HCT116 (cell line): ENCODE data around the gene SDCBP2. TPM values are rescaled to one million over a fixed set of nuclear protein-coding genes. Genes with fewer than 3 reads are reported as not detected.

ENCODE experiments used
- ATAC-seq: fragments of 200-7000 bp; cut with Tn5 transposase; 2 replicates; pipeline ENCODE4 v1.9.1; 2020; ENCODE audit warnings: mild to moderate bottlenecking, moderate library complexity
- BruUV-seq: library from RNA; stranded (reverse); fragments of 400-500 nt; replicated peaks from 2 replicates; lab custom pipeline; 2021; lab: Mats Ljungman, UMichigan
- CTCF ChIA-PET: fragments of 300-600 bp; sonication (Branson Sonifier 250); formaldehyde crosslinking; loops from one replicate; lab custom pipeline; 2021; ENCODE audit warnings: antibody characterized with exemption; lab: Charles Lee
- POLR2A ChIA-PET: fragments of 300-600, 350-600 bp; sonication (Branson Sonifier 250); formaldehyde crosslinking; loops from one replicate; lab custom pipeline; 2021; ENCODE audit warnings: antibody characterized with exemption; lab: Charles Lee
- RAD21 ChIA-PET, 2 experiments: fragments of 300-600 bp; sonication (Branson Sonifier 250); formaldehyde crosslinking; loops; one replicate each; lab custom pipeline; 2023; ENCODE audit warnings: low total read pairs in 2 of 2; ENCODE audit not compliant: uncharacterized antibody in 2 of 2, unreplicated experiment in 2 of 2, low non-redundant PET in 1 of 2; lab: Charles Lee
- DNase-seq: peaks from one replicate; pipeline ENCODE4 v3.0.0-alpha.2; 2010; ENCODE audit warnings: low read depth, low spot score
- H2AFZ ChIP-seq: fragments of 200-600 bp; shearing (Covaris generic), sonication (generic); 2 replicates; pipeline ENCODE4 v1.6.1; 2017; ENCODE audit warnings: low read depth, mixed run types, mixed read lengths, antibody characterized with exemption, low read length; ENCODE audit not compliant: poor library complexity, severe bottlenecking
- H3K27ac ChIP-seq: 2 replicates; pipeline ENCODE4 v1.5.1; 2012; ENCODE audit warnings: low read depth, low read length
- H3K27me3 ChIP-seq: fragments of 200-600 bp; sonication (generic); 2 replicates; pipeline ENCODE4 v1.6.1; 2016; ENCODE audit warnings: mixed run types, low read length, mixed read lengths; ENCODE audit not compliant: insufficient read depth
- H3K36me3 ChIP-seq, 2 experiments: fragments of 200-500 bp in 1 of 2; fragments of 200-600 bp in 1 of 2; sonication (Bioruptor generic) in 1 of 2; sonication (generic) in 1 of 2; 2 replicates each; pipeline versions ENCODE4 v1.5.1 to v1.6.1; 2014 to 2016; ENCODE audit warnings: low read length in 2 of 2, inconsistent platforms in 1 of 2, mixed read lengths in 1 of 2, mixed run types in 1 of 2; ENCODE audit not compliant: insufficient read depth in 2 of 2, control insufficient read depth in 1 of 2
- H3K4me1 ChIP-seq, 2 experiments: fragments of 200-600 bp in 1 of 2; sonication (generic) in 1 of 2; 2 replicates each; pipeline versions ENCODE4 v1.5.1 to v1.6.1; 2012 to 2017; ENCODE audit warnings: low read length in 2 of 2, inconsistent platforms in 1 of 2, mild to moderate bottlenecking in 1 of 2, mixed read lengths in 1 of 2, mixed run types in 1 of 2, moderate library complexity in 1 of 2; ENCODE audit not compliant: insufficient read depth in 2 of 2, control insufficient read depth in 1 of 2
- H3K4me2 ChIP-seq: fragments of 200-600 bp; sonication (generic); 2 replicates; pipeline ENCODE4 v1.6.1; 2017; ENCODE audit warnings: mixed run types, low read length, mixed read lengths
- H3K4me3 ChIP-seq, 2 experiments: fragments of 200-600 bp in 1 of 2; sonication (generic) in 1 of 2; replicated peaks in 1 of 2; 2 replicates each; pipeline ENCODE4 v1.5.1; 2011 to 2016; ENCODE audit warnings: low read length in 2 of 2, control low read depth in 1 of 2, low read depth in 1 of 2, mild to moderate bottlenecking in 1 of 2, mixed read lengths in 1 of 2, mixed run types in 1 of 2
- H3K79me2 ChIP-seq: fragments of 200-600 bp; sonication (generic); 2 replicates; pipeline ENCODE4 v1.6.1; 2017; ENCODE audit warnings: mild to moderate bottlenecking, mixed run types, low read length, moderate library complexity, mixed read lengths; ENCODE audit not compliant: insufficient read depth
- H3K9ac ChIP-seq: fragments of 200-600 bp; sonication (generic); 2 replicates; pipeline ENCODE4 v1.6.1; 2016; ENCODE audit warnings: low read length, mixed read lengths
- H3K9me2 ChIP-seq: fragments of 200-600 bp; sonication (generic), shearing (Covaris generic); 2 replicates; pipeline ENCODE4 v1.6.1; 2017; ENCODE audit warnings: mixed run types, mild to moderate bottlenecking, moderate library complexity; ENCODE audit not compliant: insufficient read depth
- H3K9me3 ChIP-seq, 2 experiments: fragments of 200-500 bp in 1 of 2; fragments of 200-600 bp in 1 of 2; sonication (Bioruptor generic) in 1 of 2; sonication (generic) in 1 of 2; 2 replicates each; pipeline ENCODE4 v1.6.1; 2014 to 2017; ENCODE audit warnings: low read length in 2 of 2, mixed read lengths in 2 of 2, inconsistent platforms in 1 of 2, low read depth in 1 of 2, mild to moderate bottlenecking in 1 of 2, mixed run types in 1 of 2, moderate library complexity in 1 of 2; ENCODE audit not compliant: control insufficient read depth in 1 of 2, insufficient read depth in 1 of 2
- H4K20me1 ChIP-seq: fragments of 200-600 bp; sonication (generic), shearing (Covaris generic); 2 replicates; pipeline ENCODE4 v1.6.1; 2017; ENCODE audit warnings: mixed run types, mild to moderate bottlenecking, moderate library complexity; ENCODE audit not compliant: insufficient read depth
- CBX3 ChIP-seq: IDR thresholded peaks from 2 replicates; pipeline ENCODE4 v1.6.1; 2012; ENCODE audit warnings: low read depth
- EZH2phosphoT487 ChIP-seq: fragments of 200-600 bp; IDR thresholded peaks from 2 replicates; pipeline ENCODE4 v1.6.1; 2018; ENCODE audit warnings: antibody characterized with exemption, borderline replicate concordance
- FOSL1 ChIP-seq: IDR thresholded peaks from 2 replicates; pipeline ENCODE4 v1.6.1; 2012; ENCODE audit warnings: low read depth
- MAX ChIP-seq: IDR thresholded peaks from 2 replicates; pipeline ENCODE4 v1.6.1; 2012
- RAD21 ChIP-seq: IDR thresholded peaks from 2 replicates; pipeline ENCODE4 v1.6.1; 2012; ENCODE audit warnings: low read depth, mild to moderate bottlenecking
- REST ChIP-seq: IDR thresholded peaks from 2 replicates; pipeline ENCODE4 v1.6.1; 2012; ENCODE audit warnings: low read depth
- SIN3A ChIP-seq: IDR thresholded peaks from 2 replicates; pipeline ENCODE4 v1.6.1; 2012; ENCODE audit warnings: low read depth
- SP1 ChIP-seq: IDR thresholded peaks from 2 replicates; pipeline ENCODE4 v1.6.1; 2012; ENCODE audit warnings: low read depth
- SRF ChIP-seq: IDR thresholded peaks from 2 replicates; pipeline ENCODE4 v1.6.1; 2012; ENCODE audit warnings: low read depth
- YY1 ChIP-seq: IDR thresholded peaks from 2 replicates; pipeline ENCODE4 v1.6.1; 2011; ENCODE audit warnings: low read length, low read depth, moderate library complexity, mild to moderate bottlenecking; ENCODE audit not compliant: insufficient replicate concordance; ENCODE audit errors: extremely low read depth
- ZNF274 ChIP-seq: fragments of 200-500 bp; sonication (Bioruptor generic); IDR thresholded peaks from 2 replicates; pipeline ENCODE4 v1.6.1; 2014; ENCODE audit warnings: mild to moderate bottlenecking, low read depth, low read length, inconsistent platforms
- intact Hi-C: fragments of 100-400 bp; cut with micrococcal nuclease; formaldehyde crosslinking; loops from 2 replicates; pipeline ENCODE4 v1.10.0; 2022
- total RNA-seq: library from RNA; stranded (reverse); gene quantifications from one replicate; pipeline ENCODE4 v1.2.1, GENCODE V29; 2021; ENCODE audit not compliant: unreplicated experiment
- TF ChIP-seq, protein P1 (sequence below): IDR thresholded peaks from 2 replicates; pipeline ENCODE4 v1.6.1; 2012
- TF ChIP-seq, protein P2 (sequence below): IDR thresholded peaks from 2 replicates; pipeline ENCODE4 v1.6.1; 2011; ENCODE audit warnings: mild to moderate bottlenecking, low read length, moderate library complexity; ENCODE audit not compliant: insufficient replicate concordance; ENCODE audit errors: extremely low read depth

Gene SDCBP2
- total RNA-seq, 1 experiment from 2014 or later: 3.4 TPM

GRCh38 chr20:1317545-1318255, 11.2 kb downstream of the SDCBP2 start (continued):
- TF ChIP-seq, protein P1, sequence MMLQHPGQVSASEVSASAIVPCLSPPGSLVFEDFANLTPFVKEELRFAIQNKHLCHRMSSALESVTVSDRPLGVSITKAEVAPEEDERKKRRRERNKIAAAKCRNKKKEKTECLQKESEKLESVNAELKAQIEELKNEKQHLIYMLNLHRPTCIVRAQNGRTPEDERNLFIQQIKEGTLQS: no peak
- TF ChIP-seq YY1 (no peak), EZH2phosphoT487 (no peak), REST (no peak)

GRCh38 chr20:1315804-1316203, 13.1 kb downstream of the SDCBP2 start:
- ATAC-seq (no peak), DNase-seq (no peak)
- Histone ChIP-seq H3K27me3 (no peaks in the 10 kb centered on the region), H3K79me2 (no peaks in the 10 kb centered on the region), H3K4me3 (no peak overlapping the region), H3K9me2 (no peaks in the 10 kb centered on the region), H3K4me2 (no peak overlapping the region), H3K4me1 (peaks cover 3 to 5% of the 10 kb centered on the region in 2 experiments; a peak in 2 of 4 replicates), H3K9ac (no peak overlapping the region), H4K20me1 (no peaks in the 10 kb centered on the region), H3K9me3 (no peaks in the 10 kb centered on the region), H3K27ac (no peak overlapping the region), H3K36me3 (no peaks in the 10 kb centered on the region), H2AFZ (no peak overlapping the region)
- RAD21 ChIA-PET: no interaction called here
- intact Hi-C loops: no loop called here
- CTCF ChIA-PET: no interaction called here
- BruUV-seq: no TSS peak
- no peak for TF ChIP-seq SP1
- no peak for TF ChIP-seq RAD21
- no peak for TF ChIP-seq ZNF274
- TF ChIP-seq, protein P2, sequence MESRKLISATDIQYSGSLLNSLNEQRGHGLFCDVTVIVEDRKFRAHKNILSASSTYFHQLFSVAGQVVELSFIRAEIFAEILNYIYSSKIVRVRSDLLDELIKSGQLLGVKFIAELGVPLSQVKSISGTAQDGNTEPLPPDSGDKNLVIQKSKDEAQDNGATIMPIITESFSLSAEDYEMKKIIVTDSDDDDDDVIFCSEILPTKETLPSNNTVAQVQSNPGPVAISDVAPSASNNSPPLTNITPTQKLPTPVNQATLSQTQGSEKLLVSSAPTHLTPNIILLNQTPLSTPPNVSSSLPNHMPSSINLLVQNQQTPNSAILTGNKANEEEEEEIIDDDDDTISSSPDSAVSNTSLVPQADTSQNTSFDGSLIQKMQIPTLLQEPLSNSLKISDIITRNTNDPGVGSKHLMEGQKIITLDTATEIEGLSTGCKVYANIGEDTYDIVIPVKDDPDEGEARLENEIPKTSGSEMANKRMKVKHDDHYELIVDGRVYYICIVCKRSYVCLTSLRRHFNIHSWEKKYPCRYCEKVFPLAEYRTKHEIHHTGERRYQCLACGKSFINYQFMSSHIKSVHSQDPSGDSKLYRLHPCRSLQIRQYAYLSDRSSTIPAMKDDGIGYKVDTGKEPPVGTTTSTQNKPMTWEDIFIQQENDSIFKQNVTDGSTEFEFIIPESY: no peak
- TF ChIP-seq YY1: no peak
- no peak for TF ChIP-seq CBX3
- TF ChIP-seq FOSL1: no peak
- no peak for TF ChIP-seq SRF
- no peak for TF ChIP-seq MAX
- no peak for TF ChIP-seq SIN3A
- POLR2A ChIA-PET: no interaction called here
